ENCODE measurements around the gene ABCB8. TPM values are rescaled to one million over a fixed set of nuclear protein-coding genes. Genes with fewer than 3 reads are reported as not detected.

Gene ABCB8
- total and polyA plus RNA-seq, 2 of the 4 experiments (the other 2 are of a cell fraction): 16.3 to 26.8 TPM

GRCh38 chr7:150980663-150981062, 47.6 kb upstream of the ABCB8 start:
- intact Hi-C loops (cut with micrococcal nuclease) (no loop called here), in situ Hi-C loops (cut with MboI; ENCODE audit: low sequenced_read_pairs) (loop anchor here (25.0 kb wide), 1 partner anchor 568 kb away; a partner anchor contains a TSS), dilution Hi-C loops (cut with HindIII; ENCODE audit: low sequenced_read_pairs, unreplicated experiment) (no loop called here)
- peaks cover 49% of the 10 kb centered on the region for H3K27me3 ChIP-seq (ENCODE audit: control insufficient read depth, insufficient read depth, low read length)
- no peak for DNase-seq
- no peak overlapping the region for H2BK120ac ChIP-seq (ENCODE audit: low read depth, low read length)
- H3K4me3 ChIP-seq (ENCODE audit: insufficient read depth, low read depth, low read length): no peak overlapping the region
- H3K9me1 ChIP-seq (ENCODE audit: insufficient read depth, low read length): no peaks in the 10 kb centered on the region
- no peaks in the 10 kb centered on the region for H3K9me3 ChIP-seq (ENCODE audit: control insufficient read depth, insufficient read depth, low read length)
- no peak overlapping the region for H3K18ac ChIP-seq (ENCODE audit: low read depth, low read length)
- no TSS peak for BruUV-seq (replicated peaks)
- H3K14ac ChIP-seq (replicated peaks; ENCODE audit: low read depth, low read length): no peak overlapping the region
- no peak overlapping the region for H2AK9ac ChIP-seq (replicated peaks; ENCODE audit: low read depth, low read length, poor library complexity)
- no peak overlapping the region for H2BK5ac ChIP-seq (ENCODE audit: low read depth, low read length, poor library complexity, severe bottlenecking)
- H3K36me3 ChIP-seq (ENCODE audit: control insufficient read depth, insufficient read depth, low read length): no peaks in the 10 kb centered on the region
- no peaks in the 10 kb centered on the region; the same call in 1 of the 2 replicates for H4K20me1 ChIP-seq (ENCODE audit: insufficient read depth, low read length)
- no peak overlapping the region for H3K4me2 ChIP-seq (ENCODE audit: low read depth, low read length)
- H4K91ac ChIP-seq (ENCODE audit: insufficient read depth, low read depth, low read length): no peak overlapping the region
- no peaks in the 10 kb centered on the region for H3K79me1 ChIP-seq (ENCODE audit: low read depth in 1 of 2, low read length in 2 of 2)
- H2AK5ac ChIP-seq (ENCODE audit: low read depth, low read length): no peak overlapping the region
- H4K5ac ChIP-seq (ENCODE audit: low read depth, low read length): no peak overlapping the region
- ATAC-seq (ENCODE audit: low read depth): no peak
- peaks cover 12% of the 10 kb centered on the region; the same call in 1 of the 2 replicates for H3K4me1 ChIP-seq (ENCODE audit: control insufficient read depth, insufficient read depth, low read length)
- H3K4ac ChIP-seq (ENCODE audit: low read depth, low read length): no peak overlapping the region
- H3K27ac ChIP-seq (ENCODE audit: insufficient read depth, low read length): no peak overlapping the region
- no peak overlapping the region for H3K56ac ChIP-seq (ENCODE audit: extremely low read depth, insufficient read depth, low read length)
- POLR2A ChIA-PET (ENCODE audit: unreplicated experiment): no interaction called here
- H3K23ac ChIP-seq (ENCODE audit: low read depth, low read length): no peak overlapping the region
- H2BK20ac ChIP-seq (ENCODE audit: low read depth, low read length): no peak overlapping the region
- H3K9ac ChIP-seq (ENCODE audit: low read depth, low read length): no peak overlapping the region
- WGBS, 2 experiments (ENCODE audit: extremely low coverage in 2 of 2, insufficient read length in 1 of 2): no CpG with 5 or more reads among the region's 2 CpGs
- H2BK15ac ChIP-seq (ENCODE audit: low read depth, low read length): no peak overlapping the region
- H4K8ac ChIP-seq (ENCODE audit: low read depth in 2 of 2, low read length in 2 of 2): no peak overlapping the region
- no peak overlapping the region for H2AFZ ChIP-seq (replicated peaks; ENCODE audit: low read length, poor library complexity)
- no peak for TF ChIP-seq USF2 (IDR thresholded peaks at IDR 0.05; ENCODE audit: low read depth, low read length)
- TF ChIP-seq MXI1 (IDR thresholded peaks at IDR 0.05; ENCODE audit: borderline replicate concordance, low read depth, low read length): no peak
- TF ChIP-seq NFE2L2 (IDR thresholded peaks at IDR 0.05; ENCODE audit: low read depth, low read length): no peak
- TF ChIP-seq CEBPB (IDR thresholded peaks at IDR 0.05; ENCODE audit: low read depth, low read length): no peak
- TF ChIP-seq BHLHE40 (IDR thresholded peaks at IDR 0.05; ENCODE audit: low read depth, low read length): no peak
- TF ChIP-seq SMC3 (IDR thresholded peaks at IDR 0.05; ENCODE audit: low read depth, low read length): no peak
- no peak for TF ChIP-seq RFX5 (IDR thresholded peaks at IDR 0.05; ENCODE audit: low read depth, low read length)
- TF ChIP-seq POLR2A (IDR thresholded peaks at IDR 0.05; ENCODE audit: low read depth, low read length): no peak
- TF ChIP-seq CHD1 (IDR thresholded peaks at IDR 0.05; ENCODE audit: low read depth, low read length): no peak
- no peak for TF ChIP-seq MAFK (IDR thresholded peaks at IDR 0.05; ENCODE audit: low read depth, low read length)
- no peak for TF ChIP-seq FOS (IDR thresholded peaks at IDR 0.05; ENCODE audit: low read depth, low read length)
- no peak for TF ChIP-seq MAZ (IDR thresholded peaks at IDR 0.05; ENCODE audit: borderline replicate concordance, low read depth, low read length)
- no peak for TF ChIP-seq ELK1 (IDR thresholded peaks at IDR 0.05; ENCODE audit: borderline replicate concordance, low read depth, low read length)
- no peak for TF ChIP-seq RCOR1 (IDR thresholded peaks at IDR 0.05; ENCODE audit: insufficient replicate concordance, low read length)
- TF ChIP-seq RAD21 (IDR thresholded peaks at IDR 0.05; ENCODE audit: low read length): no peak
- TF ChIP-seq CTCF (conservative IDR thresholded peaks at IDR 0.05; ENCODE audit: low read depth, low read length): no peak
- CTCF ChIA-PET: interaction anchor here (0.7 to 1.0 kb wide), 4 partner anchors 8 to 27 kb away, joined by 3 to 4 read pairs (median 3); no protein-coding TSS in a partner anchor
